WTC11 (cell line): Measurements from ENCODE around the gene RACGAP1.

ENCODE experiments used
- ATF3 ChIP-seq: sonication (generic); formaldehyde crosslinking; conservative IDR thresholded peaks from 2 replicates; pipeline ENCODE4 v1.8.1; 2022; ENCODE audit warnings: mild to moderate bottlenecking, missing genetic modification reagents
- MYBL2 ChIP-seq: sonication (generic); formaldehyde crosslinking; IDR thresholded peaks from 2 replicates; pipeline ENCODE4 v1.8.1; 2023; ENCODE audit warnings: mild to moderate bottlenecking, moderate library complexity, missing genetic modification reagents
- ZNF232 ChIP-seq: sonication (generic); formaldehyde crosslinking; IDR thresholded peaks from 2 replicates; pipeline ENCODE4 v1.8.0; 2022; ENCODE audit warnings: mild to moderate bottlenecking, missing genetic modification reagents

- TF ChIP-seq ATF3 (CRISPR knock-in tag) (no peak), ZNF232 (CRISPR knock-in tag) (no peak), MYBL2 (CRISPR knock-in tag) (no peak)
Measured at GRCh38 chr12:49947593-49948226, 77.6 kb downstream of the RACGAP1 start.
